ENCODE results near the gene ZER1.

ZER1 gene

GRCh38 chr9:128735373-128735772 lies 36.4 kb downstream of the ZER1 start:
- no peak for DNase-seq (ENCODE audit: low read depth in 3 of 3)

GRCh38 chr9:128733256-128733655 lies 38.5 kb downstream of the ZER1 start:
- no peak for DNase-seq (ENCODE audit: low read depth in 3 of 3)

DNA sequence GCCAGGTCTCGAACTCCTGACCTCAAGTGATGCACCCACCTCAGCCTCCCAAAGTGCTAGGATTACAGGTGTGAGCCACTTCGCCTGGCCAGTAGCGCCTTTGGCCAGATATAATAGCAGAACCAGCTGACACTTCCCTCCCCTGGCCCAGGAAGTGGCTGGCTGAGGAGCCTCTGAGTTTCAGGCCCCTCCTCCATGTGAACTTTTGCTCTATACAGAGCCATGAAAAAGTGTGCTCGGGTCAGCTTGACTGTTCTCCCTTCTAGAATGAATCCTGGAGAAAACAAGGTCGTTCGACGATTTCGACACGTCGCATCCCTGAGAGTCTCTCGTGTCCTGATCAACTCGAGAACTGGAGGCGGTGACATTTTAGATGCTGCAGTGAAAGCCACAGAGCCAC lies 39.2 kb downstream of the ZER1 start:
- DNase-seq (ENCODE audit: low read depth in 3 of 3), result no peak

DNA sequence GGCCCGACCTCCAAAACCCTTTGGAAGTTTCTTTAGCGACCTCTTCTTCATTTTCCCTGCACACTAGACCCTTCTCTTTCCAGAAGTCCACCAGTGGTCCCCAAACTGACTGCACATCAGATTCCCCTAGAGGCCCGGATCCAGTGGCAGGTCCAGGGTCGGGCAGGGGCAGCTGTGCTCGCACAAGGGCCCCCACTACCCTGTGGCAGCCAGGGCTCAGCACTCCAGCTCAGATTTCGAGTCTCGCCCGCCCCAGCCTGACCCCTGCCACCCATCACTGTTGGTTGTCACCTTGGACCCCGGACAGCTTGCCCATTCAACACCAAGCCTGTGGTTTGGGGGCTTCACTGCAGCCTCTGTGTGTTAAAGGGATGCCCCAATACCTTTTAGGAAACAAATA lies 40.0 kb downstream of the ZER1 start:
- no peak for DNase-seq (ENCODE audit: low read depth in 3 of 3)

GRCh38 chr9:128731093-128731492 lies 40.6 kb downstream of the ZER1 start:
- no peak for DNase-seq (ENCODE audit: low read depth in 3 of 3)

DNA sequence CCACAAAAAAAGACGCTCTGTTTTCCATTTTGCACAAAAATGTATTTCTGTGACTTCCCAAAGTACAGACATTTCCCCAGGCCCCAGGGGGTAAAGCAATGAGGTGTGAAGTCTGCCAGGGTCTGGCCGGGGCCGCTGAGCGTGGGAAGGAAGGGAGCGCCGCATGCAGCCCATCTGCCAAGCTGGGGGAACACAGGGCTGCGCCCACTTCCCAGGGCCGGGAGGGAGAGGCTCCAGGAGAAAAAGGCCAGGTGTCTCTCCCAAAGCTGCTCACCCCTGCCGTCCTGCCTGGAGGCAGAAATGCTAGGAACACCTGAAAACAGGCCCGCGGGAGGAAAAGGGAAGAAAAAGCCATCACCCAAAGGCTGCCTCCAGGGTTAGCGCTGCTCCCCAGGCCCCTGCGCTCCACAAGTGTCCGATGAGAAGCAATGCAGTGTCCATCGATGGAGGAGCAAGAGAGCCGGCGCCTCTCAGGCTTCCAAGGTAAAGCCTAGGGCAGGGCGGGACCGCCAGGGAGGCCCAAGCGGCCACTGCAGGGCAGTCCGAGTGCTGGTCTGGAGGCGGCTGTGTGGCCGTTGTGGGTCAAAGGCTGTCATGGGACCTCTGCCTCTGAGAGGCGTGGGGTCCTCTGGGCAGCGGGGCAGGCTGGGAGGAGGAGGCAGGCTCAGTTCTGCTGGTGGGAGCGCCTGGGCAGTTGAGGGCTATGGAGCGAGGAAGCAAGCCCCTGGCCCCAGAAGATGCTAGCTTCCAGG lies 41.8 kb downstream of the ZER1 start:
- no peak for DNase-seq (ENCODE audit: low read depth in 3 of 3)

DNA sequence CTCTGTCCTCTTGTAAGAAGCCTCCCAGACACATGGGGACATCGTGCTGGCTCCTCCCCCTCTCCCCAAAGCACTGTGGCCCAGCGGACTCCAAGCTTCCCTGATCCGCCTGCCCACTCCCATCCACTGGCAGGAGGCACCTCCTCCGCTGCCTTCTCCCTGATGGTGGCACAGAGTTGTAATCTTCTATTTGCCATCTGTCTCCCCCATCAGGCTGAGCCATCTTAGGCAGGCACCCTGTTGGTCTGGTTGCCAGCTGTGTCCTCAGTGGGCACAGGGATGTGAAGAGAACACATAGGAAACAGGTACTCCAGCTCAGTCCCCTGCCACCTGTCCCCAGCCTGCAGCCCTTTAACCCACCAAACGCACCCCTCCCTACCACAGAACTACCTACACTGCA lies 42.4 kb downstream of the ZER1 start:
- DNase-seq (ENCODE audit: low read depth in 3 of 3), result no peak

- no peak for DNase-seq (ENCODE audit: low read depth in 3 of 3)
These were observed 43.4 kb downstream of the ZER1 start for GRCh38 chr9:128728298-128728697.

- no peak for DNase-seq (ENCODE audit: low read depth in 3 of 3)
These were observed 44.0 kb downstream of the ZER1 start for GRCh38 chr9:128727640-128728248.

- DNase-seq (ENCODE audit: low read depth in 3 of 3), result peak in 1 of 3 donors; percentile 36
These were observed 46.9 kb downstream of the ZER1 start for GRCh38 chr9:128724744-128725211.

- peak; percentile 99 for DNase-seq (ENCODE audit: low read depth in 3 of 3)
These were observed 47.6 kb downstream of the ZER1 start, which contains the start of gene ZDHHC12 for GRCh38 chr9:128723866-128724743. Gene ZDHHC12, minus strand, starts transcription at chr9:128724127. Its CDS starts 34 bp downstream, at chr9:128724093.

DNA sequence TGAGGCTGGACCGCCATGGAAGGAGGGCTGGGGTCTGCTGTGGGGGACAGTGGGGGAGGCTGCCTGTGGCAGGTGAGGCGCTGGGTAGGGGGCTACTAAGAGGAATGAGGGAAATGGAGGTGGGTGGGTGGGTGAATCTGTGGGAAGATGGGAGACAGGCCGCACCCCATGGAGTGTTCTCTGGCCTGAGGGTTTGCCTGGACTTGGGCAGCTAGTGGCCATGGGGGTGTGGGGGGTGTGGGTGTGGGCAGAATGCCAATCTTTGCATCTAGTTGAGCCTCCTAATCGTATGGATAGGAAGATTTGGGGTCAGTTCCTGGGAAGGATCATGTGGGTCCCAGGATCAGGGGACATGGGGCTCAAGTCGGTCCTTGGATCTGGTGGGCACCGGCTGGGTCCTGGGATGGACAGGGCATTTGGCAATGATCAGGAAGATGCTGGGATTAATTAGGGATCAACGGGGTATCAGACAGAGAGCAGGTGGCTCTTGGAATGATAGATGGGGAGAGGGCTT lies 48.3 kb downstream of the ZER1 start:
- no peak for DNase-seq (ENCODE audit: low read depth in 3 of 3)

GRCh38 chr9:128722380-128723351 lies 49.1 kb downstream of the ZER1 start:
- DNase-seq (ENCODE audit: low read depth in 3 of 3), result no peak

GRCh38 chr9:128721487-128722010 lies 50.2 kb downstream of the ZER1 start:
- no peak for DNase-seq (ENCODE audit: low read depth in 3 of 3)

- DNase-seq (ENCODE audit: low read depth in 3 of 3), result no peak
These were observed 50.8 kb downstream of the ZER1 start for GRCh38 chr9:128720841-128721486.

GRCh38 chr9:128719919-128720605 lies 51.7 kb downstream of the ZER1 start:
- DNase-seq (ENCODE audit: low read depth in 3 of 3), result no peak

- DNase-seq (ENCODE audit: low read depth in 3 of 3), result no peak
These were observed 53.3 kb downstream of the ZER1 start for GRCh38 chr9:128718475-128718874.

DNA sequence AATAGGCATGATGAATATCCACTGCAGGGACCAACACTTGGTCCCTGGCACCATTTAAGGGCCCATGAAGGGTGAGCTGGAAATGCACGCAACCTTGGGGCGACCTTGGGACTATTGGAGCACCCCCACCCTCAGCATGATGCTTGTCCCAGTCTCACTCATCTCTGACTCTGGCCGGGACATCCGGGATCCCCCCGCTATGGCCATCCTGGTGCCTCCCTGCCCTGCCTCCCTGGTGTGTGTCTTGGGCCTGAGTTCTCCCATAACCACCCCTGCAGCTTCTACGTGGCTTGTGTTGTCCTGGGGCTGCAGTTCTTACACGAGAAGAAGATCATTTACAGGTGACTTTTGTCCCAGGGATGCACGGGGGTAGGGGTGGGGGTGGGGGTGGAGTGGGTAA lies 53.7 kb downstream of the ZER1 start:
- no peak for DNase-seq (ENCODE audit: low read depth in 3 of 3)

- no peak for DNase-seq (ENCODE audit: low read depth in 3 of 3)
These were observed 55.0 kb downstream of the ZER1 start for GRCh38 chr9:128716581-128717254.
